Right kidney (tissue), 1 donor: ENCODE data around the gene ARAF.
A peak's percentile ranks its signal among the peaks of the same experiment; 100 is the strongest.
"Not testable (repeated sequence)": the region's sequence is repeated elsewhere in the genome, so short reads cannot be mapped to it uniquely, and the experiment has no call there.

Experiments
- DNase-seq: peaks from one replicate; pipeline ENCODE4 v3.0.0-alpha.2; 2016

Gene ARAF

GRCh38 chrX:47584714-47585113 is 23.7 kb downstream of the ARAF start:
- no peak for DNase-seq

GRCh38 chrX:47585273-47585672 is 24.3 kb downstream of the ARAF start:
- no peak for DNase-seq

- no peak for DNase-seq
Observed at GRCh38 chrX:47586043-47586787, 25.2 kb downstream of the ARAF start.

DNA sequence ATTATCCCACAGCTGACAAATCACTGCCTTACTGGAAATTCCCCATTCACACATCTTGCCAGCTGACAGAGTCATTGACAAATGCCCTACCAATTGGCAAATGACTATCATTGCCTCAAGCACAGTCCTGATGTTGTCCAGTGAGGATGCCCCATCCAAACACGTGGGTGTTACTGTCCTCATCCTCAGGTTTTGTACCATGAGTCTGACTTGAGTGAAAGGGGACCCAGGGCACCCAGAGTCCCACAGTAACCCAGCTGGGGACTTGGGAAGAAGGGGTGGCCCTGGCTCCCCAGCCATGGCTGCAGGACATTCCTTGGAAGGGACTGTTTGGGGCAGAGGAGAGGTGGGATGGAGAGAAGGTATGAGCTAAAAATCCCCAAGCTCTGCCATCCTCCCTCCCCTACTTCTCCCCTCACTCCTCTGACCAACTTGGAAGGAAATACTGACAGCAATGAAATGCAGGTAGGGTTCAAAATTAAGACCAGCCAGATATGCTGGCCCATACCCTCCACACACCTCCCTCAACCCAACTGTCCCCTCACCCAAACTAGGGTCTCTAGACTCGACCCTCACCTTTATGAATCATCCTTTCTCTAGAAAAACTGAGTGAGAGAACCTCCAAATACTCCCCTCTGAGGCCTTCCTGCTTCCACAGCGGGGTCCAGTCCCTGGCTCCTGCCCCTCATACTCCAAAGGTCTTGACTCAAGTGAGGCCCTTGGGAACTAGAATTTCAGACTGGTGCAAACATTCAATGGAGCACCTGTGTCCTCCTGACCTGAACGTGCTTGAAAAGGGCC is 26.3 kb downstream of the ARAF start:
- DNase-seq, result no peak

DNA sequence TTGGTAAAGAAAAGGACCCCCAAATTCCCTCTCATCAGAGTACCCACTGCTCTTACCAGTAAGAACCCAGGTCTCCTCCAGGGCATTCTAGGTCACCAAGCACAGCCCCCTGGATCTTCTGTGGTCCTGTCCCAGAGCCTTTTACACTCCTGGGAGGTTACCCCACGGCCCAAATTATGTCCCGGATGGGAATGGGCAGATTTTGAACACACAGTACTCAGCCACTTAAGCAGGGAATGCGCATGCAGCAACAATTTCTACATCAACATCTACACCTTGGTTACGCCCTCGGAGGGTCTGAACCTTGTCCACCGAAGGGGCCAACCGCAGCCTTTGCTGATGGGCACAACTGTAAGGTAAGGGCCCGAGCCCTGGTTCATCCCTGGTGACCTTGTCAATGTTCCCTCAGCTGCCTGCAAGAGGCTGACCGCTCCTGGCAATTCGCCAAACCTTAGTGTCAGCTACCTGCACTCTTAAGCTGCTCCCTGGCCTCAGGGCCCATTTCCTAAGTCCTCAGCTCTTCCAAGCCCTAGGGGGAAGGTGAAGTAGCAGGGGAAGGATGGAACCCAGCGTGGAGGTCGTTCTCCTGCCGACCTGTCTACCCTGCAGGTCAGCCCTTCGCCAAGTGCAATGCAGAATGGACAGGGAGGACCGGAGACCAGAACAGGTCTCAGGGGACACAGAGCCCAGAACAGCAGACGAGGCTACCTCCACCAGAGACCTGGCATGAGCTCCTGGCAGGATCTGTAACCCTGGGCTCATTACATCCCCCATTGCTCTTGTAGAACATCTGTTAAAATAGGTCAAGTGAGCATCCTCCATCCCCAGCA is 27.1 kb downstream of the ARAF start:
- no peak for DNase-seq

GRCh38 chrX:47590984-47591383 is 30.0 kb downstream of the ARAF start:
- no peak for DNase-seq

GRCh38 chrX:47593522-47593921 is 32.5 kb downstream of the ARAF start:
- no peak for DNase-seq

DNA sequence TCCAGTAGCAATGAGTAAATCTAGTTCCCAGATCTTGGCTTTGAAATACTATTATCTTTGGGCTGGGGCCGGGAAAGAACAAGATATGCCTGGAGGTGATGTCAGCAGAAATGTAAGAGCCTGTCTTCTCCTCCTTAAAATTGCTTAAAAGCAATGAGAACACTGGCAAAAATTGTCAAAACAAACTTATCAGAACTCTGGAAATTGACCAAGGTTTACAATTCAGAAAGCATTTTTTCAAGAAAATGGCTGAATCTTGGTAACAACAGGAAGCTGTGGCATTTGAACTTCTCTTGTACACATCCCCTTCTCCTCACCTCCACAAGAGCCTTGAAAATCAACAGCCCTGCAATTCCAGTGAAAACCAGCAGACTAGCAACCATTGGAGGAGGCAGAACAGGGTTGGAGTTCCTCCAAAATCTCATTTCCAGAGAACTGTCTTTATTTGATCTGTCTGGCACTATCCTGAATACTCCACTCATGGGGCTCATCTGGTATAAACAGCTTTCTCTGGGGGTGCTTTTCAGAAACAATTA is 34.8 kb downstream of the ARAF start:
- no peak for DNase-seq

- no peak for DNase-seq
Observed at GRCh38 chrX:47596256-47596655, 35.3 kb downstream of the ARAF start.

GRCh38 chrX:47597222-47597621 is 36.2 kb downstream of the ARAF start:
- no peak for DNase-seq

DNA sequence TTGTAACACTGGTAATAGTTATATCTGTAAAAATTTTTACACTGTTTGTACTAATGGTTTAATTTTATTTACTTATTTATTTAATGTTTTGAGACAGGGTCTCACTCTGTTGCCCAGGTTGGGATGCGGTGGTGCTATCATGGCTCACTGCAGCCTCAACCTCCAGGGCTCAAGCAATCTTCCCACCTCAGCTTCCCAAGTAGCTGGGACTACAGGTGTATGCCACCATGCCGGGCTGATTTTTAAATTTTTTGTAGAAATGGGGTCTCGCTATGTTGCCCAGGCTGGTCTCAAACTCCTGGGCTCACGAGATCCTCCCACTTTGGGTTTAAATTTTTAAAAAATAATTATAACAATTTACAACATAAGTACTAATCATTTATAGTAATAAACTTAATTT is 42.1 kb downstream of the ARAF start:
- not testable (repeated sequence) for DNase-seq

DNA sequence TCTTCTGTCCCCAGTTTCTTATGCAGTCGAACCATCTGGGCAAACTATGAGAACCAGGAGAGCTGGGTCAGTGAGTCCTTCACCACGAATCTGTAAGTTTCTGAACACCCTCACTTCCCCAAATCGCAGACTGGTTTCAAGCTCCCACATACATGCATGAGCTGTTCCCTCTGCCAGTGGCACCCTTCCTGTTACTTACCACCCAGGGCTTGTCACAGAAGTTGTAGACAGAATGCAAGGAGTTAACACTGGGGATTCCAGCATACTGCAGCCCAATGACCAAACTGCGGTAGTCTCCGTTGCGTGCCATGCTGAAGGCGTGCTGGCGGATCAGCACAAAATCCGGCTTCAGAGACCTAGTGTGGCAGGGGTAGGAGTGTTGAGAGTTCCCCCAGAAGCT is 44.0 kb downstream of the ARAF start:
- DNase-seq, result no peak

DNA sequence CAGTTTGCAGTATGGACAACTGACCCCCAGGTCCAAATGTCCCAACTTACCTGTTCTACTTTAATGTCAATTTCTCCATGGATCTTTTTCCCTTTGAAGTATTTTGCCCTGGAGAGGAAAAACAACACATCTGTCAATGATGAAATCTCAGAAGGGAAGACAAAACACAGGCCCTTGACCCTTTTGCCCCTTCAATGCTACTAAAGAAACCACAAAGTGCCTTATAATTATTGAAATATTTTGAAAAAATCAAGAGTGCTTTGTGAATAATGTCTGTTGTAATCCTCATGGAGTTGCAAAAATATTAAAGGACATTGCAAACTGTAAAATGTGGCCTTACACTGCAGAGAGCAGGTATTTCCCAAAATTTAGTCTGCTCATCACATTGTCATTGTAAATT is 46.1 kb downstream of the ARAF start:
- no peak for DNase-seq

DNA sequence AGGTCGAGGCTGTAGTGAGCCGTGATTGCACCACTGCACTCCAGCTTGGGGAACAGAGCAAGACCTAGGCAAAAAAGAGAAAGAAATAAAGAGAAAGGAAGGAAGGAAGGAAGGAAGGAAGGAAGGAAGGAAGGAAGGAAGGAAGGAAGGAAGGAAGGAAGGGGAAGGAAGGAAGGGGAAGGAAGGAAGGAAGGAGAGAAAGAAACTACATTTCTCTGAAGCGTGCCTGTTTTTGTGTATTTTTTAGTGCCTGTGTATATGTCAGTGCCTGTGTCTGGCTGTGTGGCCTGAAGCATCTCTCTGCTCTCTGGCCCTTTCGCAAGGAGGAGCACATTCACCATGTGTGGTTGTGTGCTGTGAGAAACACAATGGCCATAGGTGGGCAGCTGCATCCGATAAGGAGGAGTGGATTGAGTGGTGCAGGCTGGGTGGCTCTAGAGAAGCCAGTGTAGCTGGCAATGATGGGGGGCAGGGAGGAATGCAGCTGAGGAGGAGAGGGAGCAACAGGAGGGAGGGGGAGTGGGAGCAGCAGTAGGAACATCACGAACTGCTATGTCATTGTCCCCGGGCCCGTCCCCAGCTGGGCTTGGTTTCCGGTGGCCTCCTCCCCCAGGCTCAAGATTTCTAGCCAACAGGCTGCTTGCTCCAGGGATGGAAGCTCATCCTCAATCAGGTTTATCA is 47.3 kb downstream of the ARAF start:
- peak; percentile 2 for DNase-seq

- DNase-seq, result no peak
Observed at GRCh38 chrX:47610511-47610910, 49.5 kb downstream of the ARAF start.

DNA sequence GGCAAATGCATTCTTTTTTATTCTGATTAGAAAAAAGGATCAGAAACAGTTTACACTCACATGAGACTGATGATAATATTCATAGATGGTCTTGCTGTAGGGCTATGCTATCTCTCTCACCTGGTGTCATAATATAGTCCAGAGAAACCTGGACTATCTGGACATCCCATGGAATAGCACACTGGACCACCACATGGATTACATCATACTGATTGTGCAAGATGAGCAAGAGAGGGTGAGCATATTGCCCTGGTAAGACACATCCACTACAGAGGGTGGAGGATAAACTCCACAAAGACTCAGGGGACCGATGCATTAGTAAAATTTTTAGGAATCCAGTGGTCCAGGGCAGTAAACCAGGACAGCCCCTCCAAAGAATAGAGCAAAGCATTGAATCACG is 50.5 kb downstream of the ARAF start:
- DNase-seq, result no peak

- no peak for DNase-seq
Observed at GRCh38 chrX:47611926-47612325, 50.9 kb downstream of the ARAF start.

GRCh38 chrX:47612418-47612817 is 51.4 kb downstream of the ARAF start:
- no peak for DNase-seq

GRCh38 chrX:47613082-47613481 is 52.1 kb downstream of the ARAF start:
- no peak for DNase-seq

GRCh38 chrX:47614618-47615017 is 53.6 kb downstream of the ARAF start:
- DNase-seq, result no peak

DNA sequence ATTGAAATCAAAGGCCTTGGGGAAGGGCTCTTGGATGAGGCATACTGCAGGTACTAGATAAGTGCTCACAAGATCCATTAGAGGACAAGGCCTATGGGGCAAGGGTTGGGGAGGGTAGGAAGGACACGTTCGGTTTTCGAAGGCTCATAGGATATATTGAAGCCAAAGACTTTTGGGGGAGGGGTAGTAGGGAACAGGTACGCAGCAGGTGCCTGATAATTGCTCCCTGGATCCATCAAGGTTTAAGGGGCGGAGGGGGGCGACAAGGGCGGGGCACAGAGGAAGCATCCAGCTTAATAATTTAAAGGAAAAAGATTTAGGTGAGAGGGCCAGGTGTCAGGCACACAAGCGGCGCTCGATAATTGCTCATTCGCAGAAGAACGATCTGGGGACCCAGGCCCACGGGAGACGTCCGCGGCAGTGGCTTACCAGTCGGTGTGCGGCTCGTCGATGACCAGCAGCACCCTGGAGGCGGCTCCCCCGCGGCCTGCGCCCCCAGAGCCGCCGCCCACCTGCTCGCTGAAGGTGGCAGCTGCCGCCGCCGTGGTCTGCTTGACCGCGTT is 58.0 kb downstream of the ARAF start:
- no peak for DNase-seq
